H1 (cell line): ENCODE measurements around the gene KCNJ10. TPM values are rescaled to one million over a fixed set of nuclear protein-coding genes. Genes with fewer than 3 reads are reported as not detected.

Experiments used
- CTCF ChIA-PET: fragments of 300-600 bp; sonication (Branson Sonifier 250); formaldehyde crosslinking; loops from one replicate; lab custom pipeline; 2021; ENCODE audit not compliant: partially characterized antibody; lab: Charles Lee
- POLR2A ChIA-PET: fragments of 300-600 bp; sonication (Branson Sonifier 250); formaldehyde crosslinking; loops from one replicate; lab custom pipeline; 2021; ENCODE audit warnings: inconsistent platforms; ENCODE audit not compliant: partially characterized antibody; lab: Charles Lee
- DNase-seq, 2 experiments: peaks; one replicate each; pipeline versions ENCODE4 v3.0.0 to v3.0.0-alpha.2; 2010 to 2022; ENCODE audit warnings: low spot score in 2 of 2, low read depth in 1 of 2, mixed read lengths in 1 of 2
- FAIRE-seq: peaks from 2 replicates; lab custom pipeline; 2011; peaks lifted over from hg19 to GRCh38; lab: Jason Lieb, UNC
- H2AFZ ChIP-seq: 2 replicates; pipeline ENCODE4 v1.8.1; 2012; ENCODE audit warnings: low read length, inconsistent platforms
- H2AK5ac ChIP-seq: 2 replicates; pipeline ENCODE4 v1.6.1; 2013; ENCODE audit warnings: low read depth, low read length
- H2BK120ac ChIP-seq: replicated peaks from 2 replicates; pipeline ENCODE3; 2013; ENCODE audit warnings: low read depth, low read length, inconsistent platforms
- H2BK12ac ChIP-seq: 2 replicates; pipeline ENCODE4 v1.6.1; 2013; ENCODE audit warnings: low read depth, low read length
- H2BK15ac ChIP-seq: 2 replicates; pipeline ENCODE4 v1.6.1; 2013; ENCODE audit warnings: low read length
- H2BK20ac ChIP-seq: 2 replicates; pipeline ENCODE4 v1.6.1; 2013; ENCODE audit warnings: low read length
- H2BK5ac ChIP-seq: 2 replicates; pipeline ENCODE4 v1.6.1; 2013; ENCODE audit warnings: low read depth, low read length
- H3K14ac ChIP-seq: 2 replicates; pipeline ENCODE4 v1.6.1; 2013; ENCODE audit warnings: inconsistent platforms; ENCODE audit not compliant: insufficient read length
- H3K18ac ChIP-seq: 2 replicates; pipeline ENCODE4 v1.6.1; 2013; ENCODE audit warnings: low read length; ENCODE audit errors: extremely low read depth
- H3K23ac ChIP-seq: 2 replicates; pipeline ENCODE4 v1.6.1; 2013; ENCODE audit warnings: inconsistent platforms; ENCODE audit not compliant: insufficient read length
- H3K23me2 ChIP-seq: 2 replicates; pipeline ENCODE4 v1.6.1; 2013; ENCODE audit warnings: low read depth, low read length
- H3K27ac ChIP-seq: 2 replicates; pipeline ENCODE4 v1.6.1; 2011; ENCODE audit warnings: low read depth, low read length, inconsistent platforms
- H3K27me3 ChIP-seq, 4 experiments: replicated peaks in 1 of 4; 1 replicate in 1 of 4; 2 replicates in 3 of 4; pipeline versions ENCODE4 v1.6.1 to v1.8.1; 2011 to 2013; ENCODE audit warnings: low read length in 3 of 4, mild to moderate bottlenecking in 3 of 4, inconsistent platforms in 2 of 4, mixed read lengths in 2 of 4, moderate library complexity in 1 of 4; ENCODE audit not compliant: control insufficient read depth in 3 of 4, insufficient read depth in 3 of 4; ENCODE audit errors: extremely low read depth in 1 of 4
- H3K36me3 ChIP-seq, 4 experiments: 2 replicates each; pipeline versions ENCODE4 v1.6.1 to v1.8.1; 2011 to 2013; ENCODE audit warnings: mild to moderate bottlenecking in 4 of 4, low read length in 3 of 4, moderate library complexity in 2 of 4, control low read depth in 1 of 4, inconsistent platforms in 1 of 4; ENCODE audit not compliant: insufficient read depth in 4 of 4, control insufficient read depth in 2 of 4
- H3K4ac ChIP-seq: replicated peaks from 2 replicates; pipeline ENCODE3; 2013; ENCODE audit warnings: low read length, low read depth, mixed read lengths, inconsistent platforms; ENCODE audit not compliant: insufficient read length
- H3K4me1 ChIP-seq, 4 experiments: replicated peaks in 1 of 4; 1 replicate in 1 of 4; 2 replicates in 3 of 4; pipeline versions ENCODE4 v1.6.1 to v1.8.1; 2011 to 2013; ENCODE audit warnings: low read length in 3 of 4, inconsistent platforms in 2 of 4, mixed read lengths in 1 of 4; ENCODE audit not compliant: insufficient read depth in 4 of 4, control insufficient read depth in 3 of 4
- H3K4me2 ChIP-seq, 2 experiments: 2 replicates each; pipeline versions ENCODE4 v1.6.1 to v1.8.1; 2011 to 2013; ENCODE audit warnings: low read depth in 2 of 2, low read length in 2 of 2, control low read depth in 1 of 2, inconsistent platforms in 1 of 2, mild to moderate bottlenecking in 1 of 2; ENCODE audit not compliant: insufficient read depth in 1 of 2
- H3K4me3 ChIP-seq, 4 experiments: fragments of 200-600, 300-600 bp in 1 of 4; sonication (generic), shearing (Covaris generic), sonication (Bioruptor Twin) in 1 of 4; 2 replicates each; pipeline versions ENCODE4 v1.5.1 to v1.8.1; 2011 to 2016; ENCODE audit warnings: low read length in 4 of 4, low read depth in 3 of 4, control low read depth in 2 of 4, inconsistent platforms in 2 of 4, mild to moderate bottlenecking in 2 of 4, mixed read lengths in 1 of 4, moderate library complexity in 1 of 4; ENCODE audit not compliant: insufficient read depth in 2 of 4; ENCODE audit errors: extremely low read depth in 1 of 4
- H3K56ac ChIP-seq: replicated peaks from 2 replicates; pipeline ENCODE3; 2013; ENCODE audit warnings: low read depth, mild to moderate bottlenecking, mixed read lengths, low read length, inconsistent platforms; ENCODE audit not compliant: insufficient read length
- H3K79me1 ChIP-seq: 2 replicates; pipeline ENCODE4 v1.6.1; 2013; ENCODE audit warnings: low read depth, low read length, control low read depth
- H3K79me2 ChIP-seq, 2 experiments: 2 replicates each; pipeline versions ENCODE4 v1.6.1 to v1.8.1; 2012 to 2013; ENCODE audit warnings: low read length in 2 of 2, mild to moderate bottlenecking in 2 of 2, inconsistent platforms in 1 of 2; ENCODE audit not compliant: insufficient read depth in 2 of 2, control insufficient read depth in 1 of 2
- H3K9ac ChIP-seq, 4 experiments: replicated peaks in 1 of 4; 1 replicate in 1 of 4; 2 replicates in 3 of 4; pipeline versions ENCODE4 v1.6.1 to v1.8.1; 2011 to 2013; ENCODE audit warnings: low read depth in 3 of 4, low read length in 3 of 4, control low read depth in 2 of 4, mild to moderate bottlenecking in 2 of 4, moderate library complexity in 2 of 4, inconsistent platforms in 1 of 4; ENCODE audit errors: extremely low read depth in 1 of 4
- H3K9me3 ChIP-seq, 2 experiments: 2 replicates each; pipeline versions ENCODE4 v1.6.1 to v1.8.1; 2012 to 2013; ENCODE audit warnings: mild to moderate bottlenecking in 2 of 2, moderate library complexity in 2 of 2, control low read depth in 1 of 2, inconsistent platforms in 1 of 2, low read depth in 1 of 2, low read length in 1 of 2, mixed read lengths in 1 of 2; ENCODE audit not compliant: insufficient read depth in 2 of 2
- H4K20me1 ChIP-seq, 2 experiments: replicated peaks in 1 of 2; 2 replicates each; pipeline versions ENCODE3 to v1.8.1; 2011 to 2013; ENCODE audit warnings: inconsistent platforms in 2 of 2, low read length in 2 of 2, mild to moderate bottlenecking in 1 of 2; ENCODE audit not compliant: insufficient read depth in 2 of 2, control insufficient read depth in 1 of 2
- H4K5ac ChIP-seq: 2 replicates; pipeline ENCODE4 v1.6.1; 2013; ENCODE audit warnings: low read length, low read depth, mixed read lengths, inconsistent platforms; ENCODE audit not compliant: insufficient read length
- H4K8ac ChIP-seq: 2 replicates; pipeline ENCODE4 v1.8.0; 2013; ENCODE audit warnings: mild to moderate bottlenecking, moderate library complexity, low read length, inconsistent platforms; ENCODE audit not compliant: insufficient read depth; ENCODE audit errors: extremely low read depth
- H4K91ac ChIP-seq: replicated peaks from 2 replicates; pipeline ENCODE3; 2013; ENCODE audit warnings: low read length, mixed read lengths, inconsistent platforms; ENCODE audit not compliant: insufficient read length
- CHD1 ChIP-seq: IDR thresholded peaks from 2 replicates; pipeline ENCODE4 v1.6.1; 2012; ENCODE audit warnings: low read depth, low read length, improper control_type of control experiment
- CTBP2 ChIP-seq: IDR thresholded peaks from 2 replicates; pipeline ENCODE4 v1.7.0; 2011; ENCODE audit warnings: borderline replicate concordance, mild to moderate bottlenecking, moderate library complexity, mixed read lengths, low read length; ENCODE audit not compliant: insufficient read depth, insufficient read length
- E2F6 ChIP-seq: IDR thresholded peaks from 2 replicates; pipeline ENCODE4 v1.6.1; 2012; ENCODE audit warnings: inconsistent platforms
- EZH2 ChIP-seq: fragments of 200-600 bp; sonication (generic); IDR thresholded peaks from 2 replicates; pipeline ENCODE4 v1.7.1; 2012; ENCODE audit warnings: low read depth, mild to moderate bottlenecking, moderate library complexity, low read length, inconsistent platforms; ENCODE audit not compliant: severe bottlenecking
- HDAC2 ChIP-seq, 2 experiments: fragments of 300-600 bp in 1 of 2; sonication (generic) in 1 of 2; IDR thresholded peaks; 2 replicates each; pipeline ENCODE4 v1.6.1; 2011 to 2012; ENCODE audit warnings: low read depth in 2 of 2, low read length in 2 of 2, mild to moderate bottlenecking in 2 of 2, moderate library complexity in 2 of 2, borderline replicate concordance in 1 of 2, inconsistent platforms in 1 of 2
- KDM4A ChIP-seq: IDR thresholded peaks from one replicate; pipeline ENCODE4 v1.7.1; 2012; ENCODE audit warnings: low read depth, mild to moderate bottlenecking, moderate library complexity, low read length, inconsistent platforms; ENCODE audit not compliant: severe bottlenecking
- PHF8 ChIP-seq: fragments of 200-600 bp; sonication (generic); conservative IDR thresholded peaks from 2 replicates; pipeline ENCODE4 v1.7.1; 2012; ENCODE audit warnings: low read depth, mild to moderate bottlenecking, inconsistent platforms, low read length, moderate library complexity
- SIRT6 ChIP-seq: IDR thresholded peaks from one replicate; pipeline ENCODE4 v1.7.1; 2012; ENCODE audit warnings: low read length, inconsistent platforms
- SP1 ChIP-seq: IDR thresholded peaks from 2 replicates; pipeline ENCODE4 v1.6.1; 2011; ENCODE audit warnings: low read depth, low read length
- SP4 ChIP-seq: IDR thresholded peaks from 2 replicates; pipeline ENCODE4 v1.6.1; 2012; ENCODE audit warnings: low read length, inconsistent platforms
- TBP ChIP-seq: IDR thresholded peaks from 2 replicates; pipeline ENCODE4 v1.6.1; 2011; ENCODE audit warnings: low read depth, low read length, improper control_type of control experiment
- WGBS, 2 experiments: shearing (Covaris generic) in 1 of 2; methylation state at CpG; one replicate each; pipeline versions ENCODE4 v1.1.6 to v1.1.7; 2013 to 2015; ENCODE audit warnings: low lambda C conversion rate in 2 of 2, mixed read lengths in 2 of 2, inconsistent platforms in 1 of 2, low coverage in 1 of 2, missing lambda C conversion rate in 1 of 2; ENCODE audit not compliant: insufficient replicate concordance in 2 of 2, insufficient coverage in 1 of 2, insufficient read length in 1 of 2; ENCODE audit errors: extremely low coverage in 1 of 2, missing lambda C conversion rate in 1 of 2; 5-methylcytosine and 5-hydroxymethylcytosine counted together
- polyA plus RNA-seq, 7 experiments: library from polyadenylated mRNA; depleted of rRNA in 3 of 7; stranded (reverse) in 5 of 7; unstranded in 2 of 7; fragments of >200 nt in 5 of 7; fragments of 200-250 nt in 2 of 7; gene quantifications; 1 replicate in 5 of 7; 2 replicates in 1 of 7; 4 replicates in 1 of 7; pipeline versions ENCODE4 v1.2.1 to v1.2.3, GENCODE V29; 2011 to 2013; ENCODE audit warnings: missing spikeins in 2 of 7, mixed read lengths in 2 of 7
- total RNA-seq: library from RNA; stranded (reverse); fragmentation: NEBNext Ultra II Directional; extraction: Animal tissue kit (Norgen Biotek cat#: 25700); gene quantifications from 2 replicates; pipeline ENCODE4 v1.2.1, GENCODE V29; 2021

The KCNJ10 gene
- total and polyA plus RNA-seq, 2 of the 8 experiments (the other 6 are each of a cell fraction or from before 2014, with no cell fraction given) = 1.7 to 2.4 TPM

- H4K8ac ChIP-seq = no peak overlapping the region
- H3K4ac ChIP-seq = no peak overlapping the region
- ChIA-PET CTCF (interaction anchor here (0.9 to 50.1 kb wide), 11 partner anchors 6 to 188 kb away, joined by 3 to 1874 read pairs (median 7); partner anchors contain the start of genes IGSF8, IGSF9, KCNJ10 and KCNJ9), POLR2A (interaction anchor here (1.0 to 3.5 kb wide), 5 partner anchors 13 to 138 kb away, joined by 3 to 23 read pairs (median 4); partner anchors contain the start of gene IGSF8)
- H3K36me3 ChIP-seq = peaks cover 0 to 5% (median 0%) of the 10 kb centered on the region in 4 experiments; a peak in 1 of 8 replicates
- FAIRE-seq (no peak), DNase-seq (no peak)
- no peak overlapping the region for H3K14ac ChIP-seq
- no peaks in the 10 kb centered on the region for H3K79me2 ChIP-seq
- no peaks in the 10 kb centered on the region for H3K79me1 ChIP-seq
- no peak overlapping the region for H3K18ac ChIP-seq
- H2BK12ac ChIP-seq = no peak overlapping the region
- no peak overlapping the region for H3K27ac ChIP-seq
- no peaks in the 10 kb centered on the region for H4K20me1 ChIP-seq
- H3K9ac ChIP-seq = no peak overlapping the region
- no peak overlapping the region for H2BK5ac ChIP-seq
- H3K4me3 ChIP-seq = no peak overlapping the region
- peaks cover 0 to 5% (median 3%) of the 10 kb centered on the region in 4 experiments; a peak in 4 of 7 replicates for H3K4me1 ChIP-seq
- no peak overlapping the region for H2BK20ac ChIP-seq
- H2BK120ac ChIP-seq = no peak overlapping the region
- no peak overlapping the region for H2AK5ac ChIP-seq
- no peaks in the 10 kb centered on the region; the same call in 1 of the 2 replicates for H3K23me2 ChIP-seq
- 71% methylated on average over 6 of the region's 6 CpGs; no CpG with 5 or more reads in 1 of the 2 experiments for WGBS, 2 experiments
- H2BK15ac ChIP-seq = no peak overlapping the region
- peaks cover 0 to 43% (median 30%) of the 10 kb centered on the region in 4 experiments; a peak in 6 of 7 replicates for H3K27me3 ChIP-seq
- no peak overlapping the region for H4K91ac ChIP-seq
- H3K56ac ChIP-seq = no peak overlapping the region
- H3K4me2 ChIP-seq = no peak overlapping the region
- no peak overlapping the region for H4K5ac ChIP-seq
- H3K9me3 ChIP-seq = peaks cover 0 to 4% of the 10 kb centered on the region in 2 experiments; a peak in 1 of 4 replicates
- no peak overlapping the region for H3K23ac ChIP-seq
- H2AFZ ChIP-seq = no peak overlapping the region
- TF ChIP-seq CTBP2 (no peak), EZH2 (no peak), KDM4A (no peak), CHD1 (no peak), SP4 (no peak), PHF8 (no peak), TBP (no peak), E2F6 (no peak), HDAC2 (IDR thresholded peaks at IDR 0.05; ENCODE audit: borderline replicate concordance in 1 of 2, low read depth in 2 of 2, low read length in 2 of 2) (no peak), SIRT6 (no peak), SP1 (no peak)
Observed at GRCh38 chr1:160080381-160081100, 10.6 kb upstream of the KCNJ10 start.
